Activated CD8-positive, alpha-beta memory T cell treated with anti-CD3 and anti-CD28 coated beads, Interleukin-2, amount 50 U/mL, for 4 hours (primary cell): ENCODE data around the gene B4GALT6.

ENCODE experiments used
- DNase-seq: peaks from one replicate; pipeline ENCODE4 v3.0.0-alpha.2; 2020

The B4GALT6 gene

DNA sequence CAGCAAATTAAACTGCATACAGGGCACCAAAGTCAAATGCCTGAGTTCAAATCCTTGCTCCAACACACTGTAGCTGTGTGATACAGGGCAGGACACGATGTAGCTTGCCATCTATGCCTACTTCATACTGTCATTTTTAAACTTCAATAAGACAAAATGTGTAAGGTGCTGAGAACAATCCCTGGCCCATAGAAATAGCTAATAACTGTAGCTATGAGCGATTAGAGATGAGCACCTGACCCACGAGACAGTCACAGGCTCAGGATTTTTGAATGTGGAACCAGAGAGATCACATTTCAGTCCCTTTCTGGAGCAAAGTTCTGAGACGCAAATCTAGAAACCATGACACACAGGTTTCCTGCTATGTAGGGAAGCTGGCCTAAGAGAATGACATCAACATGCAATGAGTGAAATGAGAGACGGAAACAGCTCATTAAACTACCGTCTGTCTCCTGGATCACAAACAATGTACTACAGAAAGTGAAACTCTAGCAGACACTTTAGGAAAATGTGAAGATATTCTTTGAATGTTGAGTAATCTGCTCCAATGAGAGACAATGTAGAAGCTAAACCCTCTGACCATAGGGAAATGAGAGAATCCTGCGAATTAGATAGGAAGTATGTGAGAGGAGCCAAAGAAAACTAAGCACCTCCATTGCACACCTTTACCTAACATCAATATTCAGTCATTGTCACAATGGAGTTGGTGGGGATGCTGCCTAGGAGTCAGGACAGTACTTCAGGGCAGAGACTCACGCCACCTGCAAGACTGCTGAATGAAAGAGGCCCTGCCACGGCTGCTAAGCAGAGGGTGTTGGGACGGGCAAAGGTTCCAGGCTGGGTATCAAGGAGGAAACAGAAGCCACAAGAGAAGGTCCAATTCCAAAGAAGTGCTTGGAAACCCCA lies 25.5 kb downstream of the B4GALT6 start:
- DNase-seq, result no peak

- DNase-seq, result no peak
These were observed 26.3 kb downstream of the B4GALT6 start for GRCh38 chr18:31657823-31658669.

- DNase-seq, result no peak
These were observed 27.6 kb downstream of the B4GALT6 start for GRCh38 chr18:31656754-31657153.

GRCh38 chr18:31655354-31655753 lies 29.0 kb downstream of the B4GALT6 start:
- no peak for DNase-seq

DNA sequence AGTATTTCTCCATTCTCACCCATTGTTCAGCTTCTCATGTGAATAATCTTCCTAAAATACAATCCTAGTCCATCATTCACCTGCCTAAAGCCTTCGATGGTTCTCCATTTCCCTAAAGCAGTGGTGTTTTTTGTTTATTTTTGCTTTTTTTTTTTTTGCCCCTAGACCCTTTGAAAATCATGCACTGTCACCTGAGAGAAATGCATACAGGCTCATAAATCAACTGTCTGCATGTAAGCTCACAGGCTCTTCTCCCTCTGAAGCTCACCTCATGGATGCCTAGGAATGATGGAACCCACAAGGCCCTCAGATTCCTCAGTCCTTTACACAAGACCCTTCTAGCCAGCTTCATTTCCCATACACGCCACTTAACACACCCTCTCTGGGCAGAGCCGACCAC lies 31.5 kb downstream of the B4GALT6 start:
- no peak for DNase-seq

- DNase-seq, result no peak
These were observed 32.0 kb downstream of the B4GALT6 start for GRCh38 chr18:31652357-31652756.

- DNase-seq, result no peak
These were observed 33.0 kb downstream of the B4GALT6 start for GRCh38 chr18:31651369-31651768.

- no peak for DNase-seq
These were observed 34.2 kb downstream of the B4GALT6 start for GRCh38 chr18:31649978-31650719.

DNA sequence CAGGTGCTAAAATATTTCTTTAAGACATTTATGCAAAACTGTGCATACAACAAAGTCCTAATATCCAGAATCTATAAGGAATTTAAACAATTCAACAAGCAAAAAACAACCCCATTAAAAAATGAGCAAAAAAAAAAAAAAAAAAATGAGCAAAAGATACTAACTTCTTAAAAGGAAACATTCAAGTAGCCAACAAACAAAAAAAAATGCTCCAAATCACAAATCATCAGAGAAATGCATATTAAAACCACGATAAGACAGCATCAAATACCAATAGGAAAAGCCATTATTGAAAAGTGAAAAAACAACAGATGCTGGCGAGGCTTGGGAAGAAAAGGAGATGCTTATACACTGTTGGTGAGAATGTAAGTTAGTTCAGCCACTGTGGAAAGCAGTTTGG lies 34.9 kb downstream of the B4GALT6 start:
- DNase-seq, result no peak

DNA sequence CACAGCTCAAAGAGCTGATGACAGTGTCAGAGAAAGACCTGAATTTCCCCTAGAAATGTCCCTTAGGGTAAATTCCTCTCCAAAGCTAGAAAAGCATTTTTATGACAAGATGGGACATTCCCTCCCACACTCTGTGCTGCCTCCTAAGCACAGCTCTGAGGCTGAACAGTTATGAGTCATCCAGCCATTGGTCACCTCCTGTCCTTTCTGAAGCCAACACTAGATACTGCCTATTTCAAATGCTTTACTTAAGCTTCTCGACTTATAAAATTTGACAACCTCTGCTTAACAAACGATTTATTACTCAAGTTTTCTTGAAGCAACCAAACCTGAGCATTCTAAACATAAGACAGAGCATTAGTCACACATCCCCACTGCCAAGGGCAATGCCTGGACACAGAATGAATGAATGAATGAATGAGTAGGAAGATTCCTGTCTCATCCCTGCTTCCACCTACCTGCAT lies 35.4 kb downstream of the B4GALT6 start:
- no peak for DNase-seq

- DNase-seq, result no peak
These were observed 35.9 kb downstream of the B4GALT6 start for GRCh38 chr18:31648458-31648857.

DNA sequence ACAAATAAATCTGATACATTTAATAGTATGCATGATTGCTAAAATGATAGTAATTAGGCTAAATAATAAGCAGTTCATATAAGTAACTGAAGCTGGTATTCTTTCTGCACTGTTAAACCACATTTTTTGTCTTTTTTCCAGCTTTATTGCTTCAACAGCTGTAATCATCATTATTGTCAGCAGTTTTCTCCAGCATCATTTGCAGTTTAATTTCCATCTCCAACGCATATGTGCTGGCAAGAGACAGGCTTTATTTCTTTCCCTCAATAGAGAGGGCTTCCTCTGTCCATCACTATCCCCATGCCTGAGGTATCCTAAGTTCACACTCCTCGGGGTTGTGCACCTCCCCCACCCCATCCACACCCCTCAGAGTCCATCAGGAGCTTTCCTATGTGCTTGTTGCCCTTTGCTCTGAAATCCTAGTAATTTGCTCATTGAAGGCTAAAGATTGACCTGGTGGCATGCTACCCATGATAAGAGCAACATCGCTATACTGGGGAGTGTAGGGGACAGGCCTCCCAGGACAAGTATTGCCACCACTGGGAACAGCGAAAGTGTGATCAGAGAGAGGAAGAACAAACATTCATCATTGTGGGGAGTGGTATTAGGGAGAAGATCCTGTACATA lies 37.1 kb downstream of the B4GALT6 start:
- DNase-seq, result no peak

DNA sequence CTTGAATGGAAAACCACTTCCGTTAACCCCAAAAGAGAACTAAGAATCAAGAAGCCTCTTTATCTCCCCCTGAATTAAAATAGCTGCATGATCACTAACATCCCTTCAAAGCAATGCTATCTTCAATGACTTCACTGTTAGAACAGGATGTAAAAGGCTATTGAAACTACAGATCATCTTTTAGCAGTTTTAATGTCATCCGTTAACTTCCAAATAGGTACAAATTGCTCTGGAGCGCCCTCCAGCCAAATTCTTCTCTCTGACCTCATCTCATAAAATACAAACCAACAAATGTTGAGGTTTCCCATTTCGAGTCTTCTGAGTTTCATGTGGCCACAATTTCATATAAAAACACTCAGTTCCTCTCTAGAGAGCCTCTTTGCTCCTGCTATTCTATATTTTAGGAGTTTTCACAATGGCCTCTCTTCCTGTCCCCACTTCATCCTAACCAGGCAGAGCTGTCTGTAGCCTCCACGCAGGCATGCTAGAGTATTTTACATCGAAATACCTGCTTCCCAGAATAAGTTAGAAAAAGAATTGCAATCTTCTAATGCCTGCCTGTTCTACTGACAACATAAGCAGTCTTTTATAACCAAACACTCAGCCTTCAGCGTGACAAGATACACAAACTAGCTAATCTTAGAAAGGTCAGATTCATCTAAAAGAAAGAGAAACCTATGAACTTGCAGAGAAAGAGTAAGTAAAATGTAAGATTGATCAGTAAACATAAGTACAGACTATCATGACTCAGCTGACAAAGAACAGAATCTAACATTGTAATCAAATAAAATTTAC lies 37.9 kb downstream of the B4GALT6 start:
- DNase-seq, result no peak

DNA sequence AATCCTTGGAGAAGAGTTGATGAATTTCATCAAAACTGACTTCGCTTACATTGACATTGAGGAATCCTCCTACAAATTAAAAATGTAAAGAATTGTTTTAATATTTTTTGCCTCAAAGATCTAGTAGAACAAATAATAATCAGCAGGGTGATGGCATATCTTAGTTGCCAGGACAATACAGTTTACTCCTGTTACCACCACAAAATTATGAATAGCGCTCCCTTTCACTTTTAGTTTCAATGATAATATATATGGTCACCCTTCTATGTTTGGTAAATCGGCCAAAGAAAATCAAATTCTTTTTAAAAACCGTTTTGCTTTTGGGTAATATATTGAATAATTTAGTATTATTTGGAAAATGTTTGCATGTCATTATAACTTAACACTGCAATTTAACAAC lies 39.0 kb downstream of the B4GALT6 start:
- no peak for DNase-seq

DNA sequence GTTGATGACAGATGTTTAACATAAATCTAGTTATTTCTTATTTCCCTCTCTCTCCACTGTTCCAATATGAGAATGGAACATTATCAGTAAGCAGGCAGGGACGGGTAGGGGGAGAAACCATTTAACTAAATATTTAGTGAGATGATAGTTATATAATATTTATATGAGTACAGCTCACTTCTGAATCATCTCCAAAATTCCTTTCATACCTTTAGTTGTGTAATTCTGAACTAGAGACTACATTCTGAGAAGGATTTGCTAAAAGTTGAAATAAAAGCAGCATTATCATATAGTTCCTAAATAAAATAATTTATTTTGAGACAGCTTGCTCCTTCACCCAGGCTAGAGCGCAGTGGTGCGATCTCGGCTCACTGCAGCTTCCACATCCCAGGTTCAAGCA lies 41.4 kb downstream of the B4GALT6 start:
- no peak for DNase-seq

- DNase-seq, result no peak
These were observed 46.9 kb downstream of the B4GALT6 start for GRCh38 chr18:31637445-31637844.

DNA sequence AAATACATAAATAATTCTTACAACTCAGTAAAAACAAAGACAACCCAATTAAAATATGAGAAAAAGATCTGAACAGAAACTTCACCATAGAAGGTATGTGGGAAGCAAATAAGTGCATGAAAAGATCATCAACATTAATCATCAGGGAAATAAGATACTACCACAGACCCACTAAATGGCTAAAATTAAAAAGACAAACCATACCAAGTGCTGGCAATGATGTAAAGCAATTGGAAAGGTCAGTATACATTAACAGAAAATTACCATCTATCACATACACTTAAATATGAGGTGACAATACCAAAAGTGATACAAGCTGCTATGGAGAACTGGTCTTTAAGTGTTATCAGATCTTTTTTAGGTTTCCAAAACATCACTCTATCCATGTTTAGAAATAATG lies 48.0 kb downstream of the B4GALT6 start:
- no peak for DNase-seq

DNA sequence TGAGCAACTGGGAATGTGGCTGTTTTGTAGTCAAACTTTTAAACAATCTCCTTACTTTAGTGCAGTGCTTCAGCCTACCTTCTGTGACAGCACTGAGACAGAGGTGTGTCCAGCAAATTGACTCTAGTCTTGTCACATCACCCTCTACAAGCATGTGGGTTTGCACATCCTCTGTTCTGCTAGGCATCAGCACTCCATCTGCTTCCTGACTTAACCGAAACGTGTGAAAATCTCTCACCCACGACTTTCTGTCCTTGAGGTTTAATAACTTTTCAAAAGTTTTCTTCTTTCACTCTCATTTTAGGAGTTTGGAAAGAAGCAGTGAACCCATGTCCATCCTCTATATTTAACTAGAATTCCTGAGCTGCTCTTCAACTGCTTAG lies 50.1 kb downstream of the B4GALT6 start:
- DNase-seq, result no peak

- DNase-seq, result no peak
These were observed 50.7 kb downstream of the B4GALT6 start for GRCh38 chr18:31633392-31634330.

- no peak for DNase-seq
These were observed 52.0 kb downstream of the B4GALT6 start for GRCh38 chr18:31632356-31632755.

DNA sequence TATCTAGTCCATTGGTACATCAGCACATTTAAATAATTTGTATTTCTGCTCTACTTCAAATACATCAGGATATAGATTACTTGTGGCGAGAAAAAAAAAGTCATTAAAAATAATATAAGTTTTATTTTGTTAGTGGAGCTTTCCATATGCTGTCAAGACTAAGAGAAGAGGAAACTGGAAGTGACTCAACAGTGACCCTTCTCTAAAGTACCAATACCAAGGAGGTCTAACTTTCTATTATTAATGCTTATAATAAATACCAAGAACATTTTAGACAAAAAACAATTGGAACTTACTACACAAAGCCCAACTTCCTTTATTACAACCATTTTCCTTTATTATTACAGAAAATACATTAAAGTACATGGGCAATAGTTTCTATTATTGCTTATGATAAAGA lies 52.9 kb downstream of the B4GALT6 start:
- DNase-seq, result no peak
